ENCODE results near the gene CATSPERZ.

The CATSPERZ gene

DNA sequence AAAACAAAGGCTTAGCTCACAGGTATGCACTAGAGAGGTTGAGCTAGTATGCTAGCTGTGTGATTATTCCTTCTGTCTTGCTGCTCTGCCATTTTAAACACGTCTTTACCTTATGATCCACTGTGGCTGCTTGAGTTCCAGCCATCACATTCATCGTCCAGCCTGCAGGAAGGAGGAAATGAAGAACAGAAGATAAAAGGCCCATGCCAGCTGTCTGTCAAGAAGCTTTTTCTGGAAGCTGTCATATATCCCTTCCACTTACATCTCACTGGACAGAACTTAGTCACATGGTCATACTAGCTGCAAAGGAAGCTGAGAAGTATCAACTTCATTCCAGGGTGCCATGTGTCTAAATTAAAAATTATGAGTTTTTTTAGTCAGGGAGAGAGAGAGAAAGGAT lies 27.2 kb downstream of the CATSPERZ start:
- no peak for TF ChIP-seq CTCF (IDR thresholded peaks at IDR 0.05; ENCODE audit: insufficient read depth, low read length, poor library complexity, severe bottlenecking)

DNA sequence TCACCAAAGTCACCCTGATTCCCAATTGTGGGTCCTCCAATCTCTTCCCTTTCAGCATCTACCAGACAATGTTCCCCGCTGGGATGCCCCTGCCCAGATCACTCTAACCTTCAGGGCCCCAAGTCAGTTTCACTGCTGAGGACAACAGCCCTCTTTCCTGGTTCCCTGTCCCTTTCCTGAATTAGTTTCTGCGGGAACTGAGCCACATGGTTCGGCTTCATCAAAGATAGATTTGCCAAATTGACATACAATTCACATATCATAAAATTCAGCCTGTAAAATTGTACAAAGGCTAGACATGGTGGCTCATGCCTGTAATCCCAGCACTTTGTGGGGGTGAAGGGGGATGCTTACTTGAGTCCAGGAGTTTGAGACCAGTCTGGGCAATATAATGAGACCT lies 27.8 kb downstream of the CATSPERZ start:
- H3K4me3 ChIP-seq (replicated peaks; ENCODE audit: low read depth, low read length), result no peak overlapping the region
- peaks cover 3% of the 10 kb centered on the region for H3K36me3 ChIP-seq (ENCODE audit: control insufficient read depth, insufficient read depth, low read length)
- TF ChIP-seq CTCF (IDR thresholded peaks at IDR 0.05; ENCODE audit: insufficient read depth, low read length, poor library complexity, severe bottlenecking), result no peak
- DNase-seq (ENCODE audit: extremely low read depth, insufficient read length), result no peak
- no peaks in the 10 kb centered on the region for H3K27me3 ChIP-seq (replicated peaks; ENCODE audit: control insufficient read depth, insufficient read depth, low read length)

More for the DNA sequence above, 27.2 kb downstream of the CATSPERZ start:
- Histone ChIP-seq H3K27me3 (replicated peaks; ENCODE audit: control insufficient read depth, insufficient read depth, low read length) (no peaks in the 10 kb centered on the region), H3K36me3 (ENCODE audit: control insufficient read depth, insufficient read depth, low read length) (peaks cover 7% of the 10 kb centered on the region), H3K4me3 (replicated peaks; ENCODE audit: low read depth, low read length) (no peak overlapping the region)
- DNase-seq (ENCODE audit: extremely low read depth, insufficient read length), result no peak

- Histone ChIP-seq H3K4me3 (replicated peaks; ENCODE audit: low read depth, low read length) (no peak overlapping the region), H3K36me3 (ENCODE audit: control insufficient read depth, insufficient read depth, low read length) (no peaks in the 10 kb centered on the region; the same call in 1 of the 2 replicates), H3K27me3 (replicated peaks; ENCODE audit: control insufficient read depth, insufficient read depth, low read length) (no peaks in the 10 kb centered on the region)
- DNase-seq (ENCODE audit: extremely low read depth, insufficient read length), result no peak
- no peak for TF ChIP-seq CTCF (IDR thresholded peaks at IDR 0.05; ENCODE audit: insufficient read depth, low read length, poor library complexity, severe bottlenecking)
Measured at GRCh38 chr11:64330888-64331287, 30.7 kb downstream of the CATSPERZ start.

DNA sequence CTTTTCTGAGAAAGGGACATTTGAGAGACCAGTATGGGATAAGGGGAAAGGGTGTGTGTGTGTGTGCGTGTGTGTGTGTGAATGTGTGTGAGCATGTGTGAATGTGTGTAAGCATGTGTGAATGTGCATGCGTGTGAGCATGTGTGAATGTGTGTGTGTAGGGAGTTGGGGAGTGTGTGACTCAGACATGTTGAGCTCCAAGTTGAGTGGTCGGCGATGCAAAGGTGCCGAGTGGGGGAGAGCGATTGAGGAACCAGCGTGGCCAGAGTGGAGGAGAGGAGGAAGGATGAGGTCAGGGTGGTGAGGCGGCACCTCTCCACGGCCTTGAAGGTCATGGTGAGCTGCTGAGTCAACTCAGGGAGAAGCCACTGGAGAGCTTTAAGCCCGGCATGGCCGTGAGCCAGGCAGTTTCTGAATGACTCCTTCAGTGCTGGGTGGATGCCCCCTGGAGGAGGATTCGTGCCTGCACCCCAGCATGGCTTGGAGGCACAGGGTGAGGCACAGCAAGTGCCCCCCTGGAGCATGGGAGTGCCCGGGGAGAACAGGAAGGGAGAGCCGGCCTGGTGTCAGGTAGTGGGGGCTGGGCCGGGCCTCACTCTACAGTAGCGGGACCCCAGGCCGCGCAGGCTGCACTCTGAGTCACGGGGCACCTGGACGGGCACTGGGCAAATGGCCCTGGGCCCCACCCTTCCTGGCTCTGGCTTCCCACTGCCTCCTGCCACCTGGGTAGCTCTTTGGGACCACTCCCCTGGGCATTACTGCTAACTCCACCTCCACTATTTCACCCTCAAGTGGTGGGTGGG lies 31.6 kb downstream of the CATSPERZ start:
- peak; percentile 79 for TF ChIP-seq CTCF (IDR thresholded peaks at IDR 0.05; ENCODE audit: insufficient read depth, low read length, poor library complexity, severe bottlenecking)
- peak; percentile 83 for DNase-seq (ENCODE audit: extremely low read depth, insufficient read length)
- no peak overlapping the region for H3K4me3 ChIP-seq (replicated peaks; ENCODE audit: low read depth, low read length)
- H3K36me3 ChIP-seq (ENCODE audit: control insufficient read depth, insufficient read depth, low read length), result no peaks in the 10 kb centered on the region; the same call in 1 of the 2 replicates
- H3K27me3 ChIP-seq (replicated peaks; ENCODE audit: control insufficient read depth, insufficient read depth, low read length), result no peaks in the 10 kb centered on the region

GRCh38 chr11:64333556-64333955 lies 33.4 kb downstream of the CATSPERZ start:
- no peak for DNase-seq (ENCODE audit: extremely low read depth, insufficient read length)
- H3K4me3 ChIP-seq (replicated peaks; ENCODE audit: low read depth, low read length), result no peak overlapping the region
- H3K36me3 ChIP-seq (ENCODE audit: control insufficient read depth, insufficient read depth, low read length), result peaks cover 3% of the 10 kb centered on the region
- TF ChIP-seq CTCF (IDR thresholded peaks at IDR 0.05; ENCODE audit: insufficient read depth, low read length, poor library complexity, severe bottlenecking), result no peak
- no peaks in the 10 kb centered on the region for H3K27me3 ChIP-seq (replicated peaks; ENCODE audit: control insufficient read depth, insufficient read depth, low read length)
